ENCODE results near the gene BCAM.

Gene BCAM

DNA sequence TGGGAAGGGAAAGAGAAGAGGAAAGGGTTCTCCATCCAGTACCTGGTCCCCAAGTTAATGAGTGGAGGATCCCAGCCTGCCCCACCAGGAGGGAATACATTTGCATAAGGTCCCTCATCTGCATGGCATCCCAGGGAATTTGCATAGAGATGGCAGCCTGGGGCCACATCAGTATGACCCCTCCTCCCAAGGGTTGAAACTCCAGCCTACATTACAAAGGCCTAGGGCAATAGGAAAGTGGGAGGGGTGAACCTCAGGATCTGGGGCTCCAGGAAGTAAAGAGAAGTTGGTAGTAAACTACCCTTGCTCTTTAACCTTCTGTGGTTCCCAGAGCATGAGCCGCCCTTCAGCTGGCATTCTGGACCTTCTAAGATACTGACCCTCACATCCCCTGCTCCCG lies 30.4 kb downstream of the BCAM start:
- Histone ChIP-seq H3K18ac (ENCODE audit: low read length) (no peak overlapping the region), H4K8ac (ENCODE audit: low read depth, low read length) (no peak overlapping the region), H3K4me3 (ENCODE audit: low read depth, low read length) (no peak overlapping the region), H2AFZ (ENCODE audit: insufficient read depth, low read length, poor library complexity) (no peak overlapping the region), H3K9ac (ENCODE audit: low read length) (no peak overlapping the region), H3K4me2 (ENCODE audit: low read length) (no peak overlapping the region), H3K27ac (ENCODE audit: low read depth, low read length) (no peak overlapping the region), H2BK5ac (ENCODE audit: low read depth, low read length, poor library complexity) (no peak overlapping the region), H3K27me3 (ENCODE audit: insufficient read depth, low read length) (no peaks in the 10 kb centered on the region), H2AK5ac (ENCODE audit: low read length) (no peak overlapping the region), H4K91ac (ENCODE audit: low read depth, low read length) (no peak overlapping the region), H2BK120ac (ENCODE audit: insufficient read depth, low read length, poor library complexity) (no peak overlapping the region), H3K4me1 (ENCODE audit: control insufficient read depth in 1 of 2, insufficient read depth in 2 of 2, low read length in 2 of 2) (peaks cover 0 to under 1% of the 10 kb centered on the region in 2 experiments), H3K9me3 (ENCODE audit: insufficient read depth, low read depth, low read length) (no peaks in the 10 kb centered on the region), H3K36me3 (ENCODE audit: control insufficient read depth in 1 of 2, insufficient read depth in 2 of 2, low read length in 2 of 2) (no peaks in the 10 kb centered on the region), H2BK12ac (ENCODE audit: low read length) (no peak overlapping the region), H3K4ac (ENCODE audit: low read depth, low read length) (no peak overlapping the region), H3K23ac (ENCODE audit: low read length) (no peak overlapping the region), H3K14ac (ENCODE audit: low read length) (no peak overlapping the region), H3K79me2 (ENCODE audit: control insufficient read depth, insufficient read depth, low read length, poor library complexity) (no peaks in the 10 kb centered on the region), H4K12ac (ENCODE audit: low read depth, low read length) (no peak overlapping the region), H3K79me1 (ENCODE audit: low read length) (no peaks in the 10 kb centered on the region)
- no CpG with 5 or more reads among the region's 2 CpGs for WGBS (ENCODE audit: extremely low coverage, insufficient coverage, insufficient read length)
- no peak for DNase-seq

DNA sequence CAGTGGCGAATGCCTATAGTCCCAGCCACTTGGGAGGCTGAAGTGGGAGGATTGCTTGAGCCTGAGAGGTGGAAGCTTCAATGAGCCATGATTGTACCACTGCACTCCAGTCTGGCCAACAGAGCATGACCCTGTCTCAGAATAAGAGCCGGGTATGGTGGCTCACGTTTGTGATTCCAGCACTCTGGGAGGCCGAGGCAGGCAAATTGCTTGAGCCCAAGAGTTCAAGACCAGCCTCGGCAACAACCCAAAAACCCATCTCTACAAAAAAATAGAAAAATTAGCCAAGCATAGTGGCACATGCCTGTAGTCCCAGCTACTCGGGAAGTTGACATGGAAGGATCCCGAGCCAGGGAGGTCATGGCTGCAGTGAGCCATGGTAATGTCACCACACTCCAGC lies 31.9 kb downstream of the BCAM start:
- no peak overlapping the region for H3K4me2 ChIP-seq (ENCODE audit: low read length)
- no peak for DNase-seq
- H3K9ac ChIP-seq (ENCODE audit: low read length) = no peak overlapping the region
- H3K18ac ChIP-seq (ENCODE audit: low read length) = no peak overlapping the region
- H4K91ac ChIP-seq (ENCODE audit: low read depth, low read length) = no peak overlapping the region
- H2AK5ac ChIP-seq (ENCODE audit: low read length) = no peak overlapping the region
- no peak overlapping the region for H2BK12ac ChIP-seq (ENCODE audit: low read length)
- H2BK120ac ChIP-seq (ENCODE audit: insufficient read depth, low read length, poor library complexity) = no peak overlapping the region
- peaks cover 1% of the 10 kb centered on the region for H3K9me3 ChIP-seq (ENCODE audit: insufficient read depth, low read depth, low read length)
- H3K23ac ChIP-seq (ENCODE audit: low read length) = no peak overlapping the region
- peaks cover 2% of the 10 kb centered on the region for H3K79me1 ChIP-seq (ENCODE audit: low read length)
- H3K4me1 ChIP-seq (ENCODE audit: control insufficient read depth in 1 of 2, insufficient read depth in 2 of 2, low read length in 2 of 2) = peaks cover 5 to 6% of the 10 kb centered on the region in 2 experiments
- no peak overlapping the region for H2AFZ ChIP-seq (ENCODE audit: insufficient read depth, low read length, poor library complexity)
- H3K36me3 ChIP-seq (ENCODE audit: control insufficient read depth in 1 of 2, insufficient read depth in 2 of 2, low read length in 2 of 2) = no peaks in the 10 kb centered on the region
- H3K14ac ChIP-seq (ENCODE audit: low read length) = no peak overlapping the region
- no peaks in the 10 kb centered on the region for H3K27me3 ChIP-seq (ENCODE audit: insufficient read depth, low read length)
- H2BK5ac ChIP-seq (ENCODE audit: low read depth, low read length, poor library complexity) = no peak overlapping the region
- no peak overlapping the region for H3K4ac ChIP-seq (ENCODE audit: low read depth, low read length)
- no CpG with 5 or more reads among the region's 7 CpGs for WGBS (ENCODE audit: extremely low coverage, insufficient coverage, insufficient read length)
- no peak overlapping the region for H4K8ac ChIP-seq (ENCODE audit: low read depth, low read length)
- H3K79me2 ChIP-seq (ENCODE audit: control insufficient read depth, insufficient read depth, low read length, poor library complexity) = peaks cover 3% of the 10 kb centered on the region
- H3K4me3 ChIP-seq (ENCODE audit: low read depth, low read length) = no peak overlapping the region
- no peak overlapping the region for H4K12ac ChIP-seq (ENCODE audit: low read depth, low read length)
- no peak overlapping the region for H3K27ac ChIP-seq (ENCODE audit: low read depth, low read length)

DNA sequence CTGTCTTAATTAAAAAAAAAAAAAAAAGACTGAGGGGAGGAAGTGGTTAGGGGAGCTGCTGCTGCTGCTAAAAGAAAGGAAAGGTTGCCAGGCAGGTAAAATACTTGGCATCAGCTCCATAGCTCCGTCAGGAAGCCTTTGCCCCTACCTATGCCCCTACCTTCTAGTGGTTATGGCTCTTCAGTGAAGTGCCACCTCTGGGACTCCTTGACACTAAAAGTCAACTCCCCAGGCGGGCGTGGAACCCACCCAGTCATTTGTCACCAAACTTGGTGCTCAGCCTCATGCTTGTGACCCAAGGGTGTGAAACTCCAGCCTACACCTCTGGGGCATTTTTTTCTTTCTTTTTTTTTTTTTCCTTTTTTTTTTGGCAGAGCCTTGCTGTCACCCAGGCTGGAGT lies 32.3 kb downstream of the BCAM start:
- Histone ChIP-seq H3K4ac (ENCODE audit: low read depth, low read length) (no peak overlapping the region), H3K27ac (ENCODE audit: low read depth, low read length) (no peak overlapping the region), H3K4me1 (ENCODE audit: control insufficient read depth in 1 of 2, insufficient read depth in 2 of 2, low read length in 2 of 2) (peaks cover 5 to 6% of the 10 kb centered on the region in 2 experiments), H4K8ac (ENCODE audit: low read depth, low read length) (no peak overlapping the region), H3K23ac (ENCODE audit: low read length) (no peak overlapping the region), H2BK12ac (ENCODE audit: low read length) (no peak overlapping the region), H4K12ac (ENCODE audit: low read depth, low read length) (no peak overlapping the region), H3K4me2 (ENCODE audit: low read length) (no peak overlapping the region), H3K4me3 (ENCODE audit: low read depth, low read length) (no peak overlapping the region), H4K91ac (ENCODE audit: low read depth, low read length) (no peak overlapping the region), H2BK120ac (ENCODE audit: insufficient read depth, low read length, poor library complexity) (no peak overlapping the region), H3K18ac (ENCODE audit: low read length) (no peak overlapping the region), H3K27me3 (ENCODE audit: insufficient read depth, low read length) (no peaks in the 10 kb centered on the region), H3K9me3 (ENCODE audit: insufficient read depth, low read depth, low read length) (peaks cover 1% of the 10 kb centered on the region), H2AFZ (ENCODE audit: insufficient read depth, low read length, poor library complexity) (no peak overlapping the region), H3K36me3 (ENCODE audit: control insufficient read depth in 1 of 2, insufficient read depth in 2 of 2, low read length in 2 of 2) (no peaks in the 10 kb centered on the region), H3K14ac (ENCODE audit: low read length) (no peak overlapping the region), H3K79me1 (ENCODE audit: low read length) (peaks cover 3% of the 10 kb centered on the region), H3K79me2 (ENCODE audit: control insufficient read depth, insufficient read depth, low read length, poor library complexity) (peaks cover 4% of the 10 kb centered on the region), H3K9ac (ENCODE audit: low read length) (no peak overlapping the region), H2AK5ac (ENCODE audit: low read length) (no peak overlapping the region), H2BK5ac (ENCODE audit: low read depth, low read length, poor library complexity) (no peak overlapping the region)
- whole genome bisulfite sequencing (ENCODE audit: extremely low coverage, insufficient coverage, insufficient read length) = no CpG with 5 or more reads among the region's 3 CpGs
- no peak for DNase-seq

- H2BK120ac ChIP-seq (ENCODE audit: insufficient read depth, low read length, poor library complexity) = peak overlapping the region; percentile 19
- H3K23ac ChIP-seq (ENCODE audit: low read length) = no peak overlapping the region
- H4K8ac ChIP-seq (ENCODE audit: low read depth, low read length) = peak overlapping the region; percentile 27
- H3K4me3 ChIP-seq (ENCODE audit: low read depth, low read length) = no peak overlapping the region
- H3K79me2 ChIP-seq (ENCODE audit: control insufficient read depth, insufficient read depth, low read length, poor library complexity) = peaks cover 39% of the 10 kb centered on the region
- peak overlapping the region; percentile 63 for H3K27ac ChIP-seq (ENCODE audit: low read depth, low read length)
- H3K4me1 ChIP-seq (ENCODE audit: control insufficient read depth in 1 of 2, insufficient read depth in 2 of 2, low read length in 2 of 2) = peaks cover 16 to 21% of the 10 kb centered on the region in 2 experiments
- H2BK12ac ChIP-seq (ENCODE audit: low read length) = no peak overlapping the region
- H2AFZ ChIP-seq (ENCODE audit: insufficient read depth, low read length, poor library complexity) = peak overlapping the region; percentile 95
- WGBS (ENCODE audit: extremely low coverage, insufficient coverage, insufficient read length) = no CpG with 5 or more reads among the region's 12 CpGs
- peak overlapping the region; percentile 82 for H3K4me2 ChIP-seq (ENCODE audit: low read length)
- peak in 1 of 2 donors; percentile 5 for DNase-seq
- no peak overlapping the region for H3K4ac ChIP-seq (ENCODE audit: low read depth, low read length)
- peak overlapping the region; percentile 3 for H4K91ac ChIP-seq (ENCODE audit: low read depth, low read length)
- peak overlapping the region; percentile 25 for H3K18ac ChIP-seq (ENCODE audit: low read length)
- no peak overlapping the region for H3K9ac ChIP-seq (ENCODE audit: low read length)
- H2AK5ac ChIP-seq (ENCODE audit: low read length) = no peak overlapping the region
- H3K9me3 ChIP-seq (ENCODE audit: insufficient read depth, low read depth, low read length) = peaks cover 1% of the 10 kb centered on the region
- no peak overlapping the region for H3K14ac ChIP-seq (ENCODE audit: low read length)
- H3K79me1 ChIP-seq (ENCODE audit: low read length) = peaks cover 40% of the 10 kb centered on the region
- peak overlapping the region; percentile 35 for H4K12ac ChIP-seq (ENCODE audit: low read depth, low read length)
- no peak overlapping the region for H2BK5ac ChIP-seq (ENCODE audit: low read depth, low read length, poor library complexity)
- H3K27me3 ChIP-seq (ENCODE audit: insufficient read depth, low read length) = no peaks in the 10 kb centered on the region
- H3K36me3 ChIP-seq (ENCODE audit: control insufficient read depth in 1 of 2, insufficient read depth in 2 of 2, low read length in 2 of 2) = no peaks in the 10 kb centered on the region
These were observed 36.3 kb downstream of the BCAM start for GRCh38 chr19:44845286-44845611.
